HCT116 (cell line): Measurements from ENCODE around the gene NFATC2IP. TPM values are rescaled to one million over a fixed set of nuclear protein-coding genes. Genes with fewer than 3 reads are reported as not detected.

Experiments
- ATAC-seq: fragments of 200-7000 bp; cut with Tn5 transposase; 2 replicates; pipeline ENCODE4 v1.9.1; 2020; ENCODE audit warnings: mild to moderate bottlenecking, moderate library complexity
- BruUV-seq: library from RNA; stranded (reverse); fragments of 400-500 nt; replicated peaks from 2 replicates; lab custom pipeline; 2021; lab: Mats Ljungman, UMichigan
- CTCF ChIA-PET: fragments of 300-600 bp; sonication (Branson Sonifier 250); formaldehyde crosslinking; loops from one replicate; lab custom pipeline; 2021; ENCODE audit warnings: antibody characterized with exemption; lab: Charles Lee
- POLR2A ChIA-PET: fragments of 300-600, 350-600 bp; sonication (Branson Sonifier 250); formaldehyde crosslinking; loops from one replicate; lab custom pipeline; 2021; ENCODE audit warnings: antibody characterized with exemption; lab: Charles Lee
- RAD21 ChIA-PET, 2 experiments: fragments of 300-600 bp; sonication (Branson Sonifier 250); formaldehyde crosslinking; loops; one replicate each; lab custom pipeline; 2023; ENCODE audit warnings: low total read pairs in 2 of 2; ENCODE audit not compliant: uncharacterized antibody in 2 of 2, unreplicated experiment in 2 of 2, low non-redundant PET in 1 of 2; lab: Charles Lee
- DNase-seq: peaks from one replicate; pipeline ENCODE4 v3.0.0-alpha.2; 2010; ENCODE audit warnings: low read depth, low spot score
- H2AFZ ChIP-seq: fragments of 200-600 bp; shearing (Covaris generic), sonication (generic); 2 replicates; pipeline ENCODE4 v1.6.1; 2017; ENCODE audit warnings: low read depth, mixed run types, mixed read lengths, antibody characterized with exemption, low read length; ENCODE audit not compliant: poor library complexity, severe bottlenecking
- H3K27ac ChIP-seq: 2 replicates; pipeline ENCODE4 v1.5.1; 2012; ENCODE audit warnings: low read depth, low read length
- H3K27me3 ChIP-seq: fragments of 200-600 bp; sonication (generic); 2 replicates; pipeline ENCODE4 v1.6.1; 2016; ENCODE audit warnings: mixed run types, low read length, mixed read lengths; ENCODE audit not compliant: insufficient read depth
- H3K36me3 ChIP-seq, 2 experiments: fragments of 200-500 bp in 1 of 2; fragments of 200-600 bp in 1 of 2; sonication (Bioruptor generic) in 1 of 2; sonication (generic) in 1 of 2; 2 replicates each; pipeline versions ENCODE4 v1.5.1 to v1.6.1; 2014 to 2016; ENCODE audit warnings: low read length in 2 of 2, inconsistent platforms in 1 of 2, mixed read lengths in 1 of 2, mixed run types in 1 of 2; ENCODE audit not compliant: insufficient read depth in 2 of 2, control insufficient read depth in 1 of 2
- H3K4me1 ChIP-seq, 2 experiments: fragments of 200-600 bp in 1 of 2; sonication (generic) in 1 of 2; 2 replicates each; pipeline versions ENCODE4 v1.5.1 to v1.6.1; 2012 to 2017; ENCODE audit warnings: low read length in 2 of 2, inconsistent platforms in 1 of 2, mild to moderate bottlenecking in 1 of 2, mixed read lengths in 1 of 2, mixed run types in 1 of 2, moderate library complexity in 1 of 2; ENCODE audit not compliant: insufficient read depth in 2 of 2, control insufficient read depth in 1 of 2
- H3K4me2 ChIP-seq: fragments of 200-600 bp; sonication (generic); 2 replicates; pipeline ENCODE4 v1.6.1; 2017; ENCODE audit warnings: mixed run types, low read length, mixed read lengths
- H3K4me3 ChIP-seq, 2 experiments: fragments of 200-600 bp in 1 of 2; sonication (generic) in 1 of 2; replicated peaks in 1 of 2; 2 replicates each; pipeline ENCODE4 v1.5.1; 2011 to 2016; ENCODE audit warnings: low read length in 2 of 2, control low read depth in 1 of 2, low read depth in 1 of 2, mild to moderate bottlenecking in 1 of 2, mixed read lengths in 1 of 2, mixed run types in 1 of 2
- H3K79me2 ChIP-seq: fragments of 200-600 bp; sonication (generic); 2 replicates; pipeline ENCODE4 v1.6.1; 2017; ENCODE audit warnings: mild to moderate bottlenecking, mixed run types, low read length, moderate library complexity, mixed read lengths; ENCODE audit not compliant: insufficient read depth
- H3K9ac ChIP-seq: fragments of 200-600 bp; sonication (generic); 2 replicates; pipeline ENCODE4 v1.6.1; 2016; ENCODE audit warnings: low read length, mixed read lengths
- H3K9me2 ChIP-seq: fragments of 200-600 bp; sonication (generic), shearing (Covaris generic); 2 replicates; pipeline ENCODE4 v1.6.1; 2017; ENCODE audit warnings: mixed run types, mild to moderate bottlenecking, moderate library complexity; ENCODE audit not compliant: insufficient read depth
- H3K9me3 ChIP-seq, 2 experiments: fragments of 200-500 bp in 1 of 2; fragments of 200-600 bp in 1 of 2; sonication (Bioruptor generic) in 1 of 2; sonication (generic) in 1 of 2; 2 replicates each; pipeline ENCODE4 v1.6.1; 2014 to 2017; ENCODE audit warnings: low read length in 2 of 2, mixed read lengths in 2 of 2, inconsistent platforms in 1 of 2, low read depth in 1 of 2, mild to moderate bottlenecking in 1 of 2, mixed run types in 1 of 2, moderate library complexity in 1 of 2; ENCODE audit not compliant: control insufficient read depth in 1 of 2, insufficient read depth in 1 of 2
- H4K20me1 ChIP-seq: fragments of 200-600 bp; sonication (generic), shearing (Covaris generic); 2 replicates; pipeline ENCODE4 v1.6.1; 2017; ENCODE audit warnings: mixed run types, mild to moderate bottlenecking, moderate library complexity; ENCODE audit not compliant: insufficient read depth
- ATF3 ChIP-seq: IDR thresholded peaks from 2 replicates; pipeline ENCODE4 v1.6.1; 2012
- CBX3 ChIP-seq: IDR thresholded peaks from 2 replicates; pipeline ENCODE4 v1.6.1; 2012; ENCODE audit warnings: low read depth
- CEBPB ChIP-seq: IDR thresholded peaks from 2 replicates; pipeline ENCODE4 v1.6.1; 2012; ENCODE audit warnings: low read depth
- CTCF ChIP-seq, 3 experiments: fragments of 200-600 bp in 1 of 3; sonication (generic) in 1 of 3; IDR thresholded peaks in 2 of 3; conservative IDR thresholded peaks in 1 of 3; 2 replicates each; pipeline ENCODE4 v1.5.1; 2012 to 2017; ENCODE audit warnings: low read depth in 2 of 3, low read length in 2 of 3, antibody characterized with exemption in 1 of 3, borderline replicate concordance in 1 of 3, control low read depth in 1 of 3, mild to moderate bottlenecking in 1 of 3, mixed read lengths in 1 of 3, mixed run types in 1 of 3, moderate library complexity in 1 of 3; ENCODE audit not compliant: insufficient read depth in 1 of 3
- ELF1 ChIP-seq: IDR thresholded peaks from 2 replicates; pipeline ENCODE4 v1.6.1; 2012; ENCODE audit warnings: low read depth, borderline replicate concordance
- EZH2 ChIP-seq: fragments of 200-600 bp; sonication (generic); IDR thresholded peaks from 2 replicates; pipeline ENCODE4 v1.6.1; 2017; ENCODE audit warnings: antibody characterized with exemption, mixed run types
- FOSL1 ChIP-seq: IDR thresholded peaks from 2 replicates; pipeline ENCODE4 v1.6.1; 2012; ENCODE audit warnings: low read depth
- JUND ChIP-seq: IDR thresholded peaks from 2 replicates; pipeline ENCODE4 v1.6.1; 2012
- POLR2A ChIP-seq: IDR thresholded peaks from 2 replicates; pipeline ENCODE4 v1.7.0; 2011; ENCODE audit warnings: borderline replicate concordance; ENCODE audit not compliant: insufficient read depth, insufficient read length; ENCODE audit errors: extremely low read depth
- POLR2AphosphoS5 ChIP-seq: IDR thresholded peaks from 2 replicates; pipeline ENCODE4 v1.6.1; 2011; ENCODE audit warnings: mild to moderate bottlenecking, low read depth, low read length, moderate library complexity
- RAD21 ChIP-seq: IDR thresholded peaks from 2 replicates; pipeline ENCODE4 v1.6.1; 2012; ENCODE audit warnings: low read depth, mild to moderate bottlenecking
- SRF ChIP-seq: IDR thresholded peaks from 2 replicates; pipeline ENCODE4 v1.6.1; 2012; ENCODE audit warnings: low read depth
- TCF7L2 ChIP-seq: IDR thresholded peaks from 2 replicates; pipeline ENCODE4 v1.7.0; 2011; ENCODE audit warnings: borderline replicate concordance, inconsistent platforms; ENCODE audit not compliant: insufficient read depth, insufficient read length; ENCODE audit errors: extremely low read depth
- YY1 ChIP-seq: IDR thresholded peaks from 2 replicates; pipeline ENCODE4 v1.6.1; 2011; ENCODE audit warnings: low read length, low read depth, moderate library complexity, mild to moderate bottlenecking; ENCODE audit not compliant: insufficient replicate concordance; ENCODE audit errors: extremely low read depth
- ZBTB33 ChIP-seq: IDR thresholded peaks from 2 replicates; pipeline ENCODE4 v1.6.1; 2011; ENCODE audit warnings: mild to moderate bottlenecking, low read length, moderate library complexity; ENCODE audit not compliant: insufficient replicate concordance; ENCODE audit errors: extremely low read depth
- ZFX ChIP-seq: fragments of 450-650 bp; IDR thresholded peaks from 2 replicates; pipeline ENCODE4 v1.6.1; 2017
- ZNF274 ChIP-seq: fragments of 200-500 bp; sonication (Bioruptor generic); IDR thresholded peaks from 2 replicates; pipeline ENCODE4 v1.6.1; 2014; ENCODE audit warnings: mild to moderate bottlenecking, low read depth, low read length, inconsistent platforms
- intact Hi-C: fragments of 100-400 bp; cut with micrococcal nuclease; formaldehyde crosslinking; loops from 2 replicates; pipeline ENCODE4 v1.10.0; 2022
- total RNA-seq: library from RNA; stranded (reverse); gene quantifications from one replicate; pipeline ENCODE4 v1.2.1, GENCODE V29; 2021; ENCODE audit not compliant: unreplicated experiment

Gene NFATC2IP
- total RNA-seq, 1 experiment from 2014 or later = 41.4 TPM

GRCh38 chr16:28930652-28931051 lies 20.1 kb upstream of the NFATC2IP start:
- Histone ChIP-seq H3K4me3 (no peak overlapping the region), H4K20me1 (no peaks in the 10 kb centered on the region), H3K79me2 (no peaks in the 10 kb centered on the region), H3K4me1 (peaks cover 0 to 11% of the 10 kb centered on the region in 2 experiments; a peak in 2 of 4 replicates), H3K27ac (no peak overlapping the region), H3K9me2 (no peaks in the 10 kb centered on the region), H3K9me3 (no peaks in the 10 kb centered on the region), H3K27me3 (no peaks in the 10 kb centered on the region), H3K4me2 (no peak overlapping the region), H2AFZ (no peak overlapping the region), H3K36me3 (no peaks in the 10 kb centered on the region), H3K9ac (no peak overlapping the region)
- no TSS peak for BruUV-seq
- intact Hi-C loops = no loop called here
- ChIA-PET POLR2A (no interaction called here), CTCF (no interaction called here), RAD21 (no interaction called here)
- ATAC-seq (no peak), DNase-seq (no peak)
- no peak for TF ChIP-seq TCF7L2
- no peak for TF ChIP-seq ZNF274
- TF ChIP-seq CTCF (IDR thresholded peaks at IDR 0.05 in 2 of 3, conservative IDR thresholded peaks at IDR 0.05 in 1 of 3; ENCODE audit: borderline replicate concordance in 1 of 3, insufficient read depth in 1 of 3, low read depth in 2 of 3, low read length in 2 of 3) = no peak
- TF ChIP-seq RAD21 = no peak
- TF ChIP-seq CEBPB = no peak
- no peak for TF ChIP-seq SRF
- TF ChIP-seq POLR2AphosphoS5 = no peak
- TF ChIP-seq ZFX = no peak
- no peak for TF ChIP-seq CBX3
- no peak for TF ChIP-seq ATF3
- no peak for TF ChIP-seq EZH2
- TF ChIP-seq JUND = no peak
- TF ChIP-seq FOSL1 = no peak
- TF ChIP-seq ELF1 = no peak
- no peak for TF ChIP-seq ZBTB33
- TF ChIP-seq POLR2A = no peak
- TF ChIP-seq YY1 = no peak
